Right lobe of liver (tissue), 6 donors: Measurements from ENCODE around the gene SIRPA. TPM values are rescaled to one million over a fixed set of nuclear protein-coding genes. Genes with fewer than 3 reads are reported as not detected.

ENCODE experiments used
- ATAC-seq, 4 donors: fragments of 200-7000 bp; cut with Tn5 transposase; one replicate each; pipeline ENCODE4 v1.9.1; 2020; ENCODE audit warnings: mild to moderate bottlenecking in 4 of 4, moderate library complexity in 4 of 4
- DNase-seq, 3 donors: peaks; one replicate each; pipeline ENCODE4 v3.0.0-alpha.2; 2020
- H3K27ac ChIP-seq, 3 donors: fragments of 200-600 bp; one replicate each; pipeline ENCODE4 v1.8.0; 2022
- H3K27me3 ChIP-seq, 2 donors: fragments of 200-600 bp; one replicate each; pipeline ENCODE4 v1.8.0; 2022
- H3K36me3 ChIP-seq, 4 donors: fragments of 200-600 bp; sonication (generic) in 1 of 4; one replicate each; pipeline versions ENCODE4 v1.5.1 to v1.8.0; 2017 to 2022; ENCODE audit warnings: control low read depth in 1 of 4
- H3K4me1 ChIP-seq, 4 donors: fragments of 200-600 bp; sonication (generic) in 1 of 4; one replicate each; pipeline versions ENCODE4 v1.5.1 to v1.8.0; 2017 to 2022; ENCODE audit warnings: control low read depth in 1 of 4
- H3K4me3 ChIP-seq, 3 donors: fragments of 200-600 bp; one replicate each; pipeline ENCODE4 v1.8.0; 2022
- H3K9me3 ChIP-seq, 4 donors: fragments of 200-600 bp; sonication (generic) in 1 of 4; one replicate each; pipeline versions ENCODE4 v1.5.1 to v1.8.0; 2017 to 2022; ENCODE audit warnings: control low read depth in 1 of 4
- POLR2A ChIP-seq: fragments of 450-650 bp; IDR thresholded peaks from one replicate; pipeline ENCODE4 v1.6.1; 2017; ENCODE audit warnings: antibody characterized with exemption, mild to moderate bottlenecking
- WGBS: methylation state at CpG from one replicate; pipeline ENCODE4 v1.1.6; 2018; ENCODE audit warnings: low coverage, low lambda C conversion rate; ENCODE audit not compliant: insufficient coverage; ENCODE audit errors: missing lambda C conversion rate; 5-methylcytosine and 5-hydroxymethylcytosine counted together
- intact Hi-C, 2 donors: fragments of 100-400 bp; cut with DNase I; formaldehyde crosslinking; loops; one replicate each; pipeline versions ENCODE4 v1.11.2 to v1.14.1; 2022
- total RNA-seq, 6 experiments: library from RNA; depleted of rRNA in 2 of 6; stranded (reverse); fragments of >200 nt in 2 of 6; fragmentation: NEBNext Ultra II Directional in 3 of 6; extraction: Animal tissue kit (Norgen Biotek cat#: 25700) in 3 of 6; gene quantifications; one replicate each; pipeline versions ENCODE4 v1.1.0 to v1.2.4, GENCODE V29; 2016 to 2023
- TF ChIP-seq, protein P1 (sequence below), 4 donors: fragments of 200-600 bp in 3 of 4; fragments of 450-650 bp in 1 of 4; IDR thresholded peaks; one replicate each; pipeline versions ENCODE4 v1.5.1 to v1.8.0; 2016 to 2022; ENCODE audit warnings: antibody characterized with exemption in 4 of 4, mild to moderate bottlenecking in 2 of 4
- donor health status: DM: no; HTN: yes; CAD: no.
- donor health status: DM: no; HTN: no; CAD: no.
- donor health status: DM: no; HTN: no; CAD: no.
- donor health status: DM: no; HTN: yes; CAD: no.
- donor health status: DM: no; HTN: yes; CAD: no.

The SIRPA gene
- total RNA-seq, 6 experiments from 2014 or later: 26.8 to 42.7 (median 34.8) TPM

DNA sequence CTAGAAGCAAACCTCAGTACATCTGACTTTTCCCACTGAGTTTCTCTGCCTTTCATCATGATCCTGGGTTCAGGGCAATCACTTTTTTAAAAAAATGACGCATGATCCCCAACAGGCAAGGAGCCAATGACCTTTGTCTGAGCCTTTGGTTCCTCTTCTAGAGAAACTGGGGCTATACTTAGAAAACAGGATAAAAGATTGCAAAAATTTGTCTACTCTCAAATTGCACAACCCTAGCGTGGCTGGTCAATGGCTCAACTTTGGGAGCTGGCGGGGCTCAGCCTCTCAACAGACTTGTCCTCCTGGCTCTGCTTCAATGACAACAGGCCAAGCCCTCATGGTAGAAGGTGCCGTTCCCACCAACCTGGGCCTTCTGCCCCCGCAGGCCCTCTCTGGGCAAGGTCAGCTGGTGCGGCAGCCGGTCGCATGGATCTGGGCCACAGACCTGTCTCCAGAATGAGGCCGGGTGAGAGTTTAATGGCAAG lies 50.0 kb downstream of the SIRPA start:
- 7% methylated on average over 7 of the region's 9 CpGs for WGBS
- TF ChIP-seq, protein P1, sequence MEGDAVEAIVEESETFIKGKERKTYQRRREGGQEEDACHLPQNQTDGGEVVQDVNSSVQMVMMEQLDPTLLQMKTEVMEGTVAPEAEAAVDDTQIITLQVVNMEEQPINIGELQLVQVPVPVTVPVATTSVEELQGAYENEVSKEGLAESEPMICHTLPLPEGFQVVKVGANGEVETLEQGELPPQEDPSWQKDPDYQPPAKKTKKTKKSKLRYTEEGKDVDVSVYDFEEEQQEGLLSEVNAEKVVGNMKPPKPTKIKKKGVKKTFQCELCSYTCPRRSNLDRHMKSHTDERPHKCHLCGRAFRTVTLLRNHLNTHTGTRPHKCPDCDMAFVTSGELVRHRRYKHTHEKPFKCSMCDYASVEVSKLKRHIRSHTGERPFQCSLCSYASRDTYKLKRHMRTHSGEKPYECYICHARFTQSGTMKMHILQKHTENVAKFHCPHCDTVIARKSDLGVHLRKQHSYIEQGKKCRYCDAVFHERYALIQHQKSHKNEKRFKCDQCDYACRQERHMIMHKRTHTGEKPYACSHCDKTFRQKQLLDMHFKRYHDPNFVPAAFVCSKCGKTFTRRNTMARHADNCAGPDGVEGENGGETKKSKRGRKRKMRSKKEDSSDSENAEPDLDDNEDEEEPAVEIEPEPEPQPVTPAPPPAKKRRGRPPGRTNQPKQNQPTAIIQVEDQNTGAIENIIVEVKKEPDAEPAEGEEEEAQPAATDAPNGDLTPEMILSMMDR (IDR thresholded peaks at IDR 0.05): no peak
- TF ChIP-seq POLR2A: no peak
- Histone ChIP-seq H3K27me3 (no peaks in the 10 kb centered on the region), H3K36me3 (no peaks in the 10 kb centered on the region), H3K27ac (peak overlapping the region; percentile 56 to 59 (median 58)), H3K9me3 (no peaks in the 10 kb centered on the region), H3K4me3 (no peak overlapping the region), H3K4me1 (peaks cover 2 to 51% (median 17%) of the 10 kb centered on the region in 4 donors)
- DNase-seq (peak; percentile 88 to 96 (median 94)), ATAC-seq (peak; percentile 79 to 95 (median 88))
- intact Hi-C loops: no loop called here

DNA sequence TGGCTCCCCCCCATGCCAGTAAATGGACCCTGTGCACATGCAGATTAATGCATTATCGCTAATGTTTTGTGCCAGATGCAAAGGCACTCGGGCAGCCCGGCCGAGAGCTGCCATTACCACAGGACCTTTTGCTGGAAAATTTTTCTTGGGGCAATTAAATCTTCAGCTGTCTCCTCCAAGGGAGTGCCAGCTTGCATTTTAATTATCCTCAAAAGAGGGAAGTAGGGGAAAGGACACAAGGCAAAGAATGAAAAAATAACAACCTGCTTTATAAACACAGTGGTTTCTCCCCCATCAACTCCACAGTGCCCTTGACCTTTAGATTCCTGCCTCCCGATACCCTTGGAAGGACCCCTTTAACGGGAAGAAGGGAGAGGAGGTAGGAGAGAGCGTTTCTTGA lies 50.5 kb downstream of the SIRPA start:
- 13% methylated on average over 7 of the region's 7 CpGs for WGBS
- no peak for TF ChIP-seq POLR2A
- TF ChIP-seq, protein P1 (IDR thresholded peaks at IDR 0.05): no peak
- H3K27ac ChIP-seq: peak overlapping the region; percentile 46 to 56 (median 51)
- ATAC-seq (no peak), DNase-seq (peak in 1 of 3 donors; percentile 31)
- H3K4me1 ChIP-seq: peaks cover 2 to 48% (median 17%) of the 10 kb centered on the region in 4 donors
- no peaks in the 10 kb centered on the region for H3K36me3 ChIP-seq
- H3K9me3 ChIP-seq: no peaks in the 10 kb centered on the region
- H3K4me3 ChIP-seq: no peak overlapping the region
- H3K27me3 ChIP-seq: no peaks in the 10 kb centered on the region
- intact Hi-C loops: no loop called here

DNA sequence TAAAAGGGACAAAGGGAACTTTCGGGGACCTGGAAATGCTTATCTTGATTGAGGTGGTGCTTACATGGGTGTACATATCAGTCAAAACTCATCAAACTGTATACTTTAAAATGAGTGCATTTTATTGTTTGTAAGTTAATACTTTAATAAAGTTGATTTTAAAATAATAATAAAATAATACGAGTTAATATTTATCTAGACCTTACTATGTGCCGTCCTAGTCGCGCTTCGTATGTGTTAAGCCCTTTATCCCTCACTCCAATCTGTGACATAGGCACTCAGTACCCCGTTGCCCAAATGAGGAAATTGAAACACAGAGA lies 51.2 kb downstream of the SIRPA start:
- no peaks in the 10 kb centered on the region for H3K36me3 ChIP-seq
- H3K4me1 ChIP-seq: peaks cover 2 to 40% (median 13%) of the 10 kb centered on the region in 4 donors
- H3K4me3 ChIP-seq: no peak overlapping the region
- H3K27ac ChIP-seq: peak overlapping the region in 1 of 3 donors; percentile 56
- H3K27me3 ChIP-seq: no peaks in the 10 kb centered on the region
- DNase-seq (no peak), ATAC-seq (no peak)
- H3K9me3 ChIP-seq: no peaks in the 10 kb centered on the region
- intact Hi-C loops: no loop called here
- TF ChIP-seq POLR2A: no peak
- TF ChIP-seq, protein P1 (IDR thresholded peaks at IDR 0.05): no peak
- 59% methylated on average over 6 of the region's 7 CpGs for WGBS

DNA sequence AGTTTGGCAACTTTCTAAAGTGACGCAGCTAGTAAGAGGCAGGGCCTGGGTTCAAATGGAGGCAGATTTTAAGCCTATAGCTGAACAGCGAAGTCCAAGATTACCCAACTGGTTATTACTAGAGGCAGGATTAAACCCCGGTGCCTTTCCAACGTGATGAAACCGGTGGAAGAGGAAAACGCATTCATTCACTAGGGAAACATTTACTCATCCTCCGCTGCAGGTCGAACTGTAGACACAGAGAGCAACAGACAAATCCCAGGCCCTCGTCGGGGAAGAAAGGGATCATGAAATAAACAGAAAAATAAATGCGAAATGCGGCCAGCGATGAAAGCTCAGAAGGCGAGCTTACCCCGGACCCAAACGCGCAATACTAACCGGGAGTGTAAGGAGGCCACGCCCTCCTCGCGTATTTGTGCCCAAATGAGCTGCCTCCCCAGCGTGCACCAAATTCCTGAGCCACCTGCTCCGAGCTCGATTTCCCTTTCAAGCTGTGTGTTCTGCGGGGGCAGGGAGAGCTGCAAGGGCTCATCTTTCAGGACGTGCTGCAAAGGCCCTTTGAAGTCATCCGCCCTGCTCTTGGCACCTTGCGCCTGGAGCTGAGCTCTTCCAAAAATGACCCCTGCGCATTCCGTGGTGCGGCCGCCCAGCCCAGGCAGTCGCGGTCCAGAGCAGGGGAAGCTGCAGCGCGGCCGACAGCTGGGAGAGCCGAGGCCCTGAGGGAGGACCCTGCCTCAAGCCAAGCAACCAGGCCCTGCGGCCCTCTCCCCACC lies 51.7 kb downstream of the SIRPA start:
- no peaks in the 10 kb centered on the region for H3K36me3 ChIP-seq
- TF ChIP-seq, protein P1 (IDR thresholded peaks at IDR 0.05): no peak
- TF ChIP-seq POLR2A: peak; percentile 20
- H3K27ac ChIP-seq: peak overlapping the region in 1 of 3 donors; percentile 23
- H3K4me3 ChIP-seq: no peak overlapping the region
- intact Hi-C loops: no loop called here
- H3K27me3 ChIP-seq: no peaks in the 10 kb centered on the region
- peaks cover 2 to 38% (median 12%) of the 10 kb centered on the region in 4 donors for H3K4me1 ChIP-seq
- no peaks in the 10 kb centered on the region for H3K9me3 ChIP-seq
- ATAC-seq (peak in 2 of 4 donors; percentile 9 to 17), DNase-seq (peak in 2 of 3 donors; percentile 52 to 59)
- 40% methylated on average over 20 of the region's 39 CpGs for WGBS
